ENCODE data around the gene MALRD1. TPM values are rescaled to one million over a fixed set of nuclear protein-coding genes. Genes with fewer than 3 reads are reported as not detected.

The MALRD1 gene
- total and polyA plus RNA-seq, 2 of the 8 experiments (the other 6 are each of a cell fraction or from before 2014, with no cell fraction given) = 0.32 to 0.35 TPM

GRCh38 chr10:19169684-19170083 lies 121.1 kb downstream of the MALRD1 start (continued):
- TF ChIP-seq CHD7 (IDR thresholded peaks at IDR 0.05; ENCODE audit: insufficient replicate concordance, low read length) (no peak), RFX5 (IDR thresholded peaks at IDR 0.05; ENCODE audit: borderline replicate concordance, low read depth, low read length) (no peak), CHD2 (IDR thresholded peaks at IDR 0.05; ENCODE audit: low read length) (no peak), BRCA1 (IDR thresholded peaks at IDR 0.05; ENCODE audit: low read depth, low read length) (no peak), USF2 (IDR thresholded peaks at IDR 0.05; ENCODE audit: low read length) (no peak), RBBP5 (IDR thresholded peaks at IDR 0.05; ENCODE audit: borderline replicate concordance, low read depth, low read length) (no peak), MAFK (IDR thresholded peaks at IDR 0.05; ENCODE audit: low read depth, low read length) (no peak), FOSL1 (IDR thresholded peaks at IDR 0.05; ENCODE audit: insufficient read depth, low read depth, low read length) (no peak), CTBP2 (IDR thresholded peaks at IDR 0.05; ENCODE audit: borderline replicate concordance, insufficient read depth, insufficient read length, low read length) (no peak), SRF (IDR thresholded peaks at IDR 0.05; ENCODE audit: low read depth, low read length) (no peak), NRF1 (IDR thresholded peaks at IDR 0.05; ENCODE audit: low read depth, low read length) (no peak)
